GM10266 (cell line): ENCODE measurements around the gene SIL1.
"Not testable (repeated sequence)": the region's sequence is repeated elsewhere in the genome, so short reads cannot be mapped to it uniquely, and the experiment has no call there.

Source experiments
- DNase-seq: peaks from one replicate; pipeline ENCODE4 v3.0.0; 2012; ENCODE audit errors: extremely low spot score
- TF ChIP-seq, protein P1 (sequence below): IDR thresholded peaks from 2 replicates; pipeline ENCODE4 v1.5.1; 2012; ENCODE audit warnings: mild to moderate bottlenecking, low read depth; ENCODE audit not compliant: control insufficient read depth, insufficient read depth; ENCODE audit errors: missing control alignments

SIL1 gene

DNA sequence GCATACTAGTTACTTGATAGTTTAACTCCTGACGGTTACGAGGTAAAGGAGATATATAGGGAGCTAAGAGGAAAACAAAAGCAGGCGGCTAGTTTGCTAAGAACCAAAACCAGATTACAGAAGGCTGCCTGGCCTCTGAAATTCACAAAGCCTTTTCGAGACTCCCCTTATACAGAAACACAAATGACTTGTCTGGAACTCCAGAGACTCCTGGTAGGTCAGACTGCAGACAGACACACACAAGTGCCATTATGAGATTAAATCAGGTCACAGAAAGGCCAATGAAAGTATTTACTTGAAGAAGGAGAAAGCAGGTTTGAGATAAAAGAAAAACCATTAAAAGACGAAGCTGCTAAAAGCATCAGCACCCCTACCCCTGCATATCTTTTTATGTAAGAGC is 180.5 kb downstream of the SIL1 start:
- DNase-seq: no peak
- TF ChIP-seq, protein P1, sequence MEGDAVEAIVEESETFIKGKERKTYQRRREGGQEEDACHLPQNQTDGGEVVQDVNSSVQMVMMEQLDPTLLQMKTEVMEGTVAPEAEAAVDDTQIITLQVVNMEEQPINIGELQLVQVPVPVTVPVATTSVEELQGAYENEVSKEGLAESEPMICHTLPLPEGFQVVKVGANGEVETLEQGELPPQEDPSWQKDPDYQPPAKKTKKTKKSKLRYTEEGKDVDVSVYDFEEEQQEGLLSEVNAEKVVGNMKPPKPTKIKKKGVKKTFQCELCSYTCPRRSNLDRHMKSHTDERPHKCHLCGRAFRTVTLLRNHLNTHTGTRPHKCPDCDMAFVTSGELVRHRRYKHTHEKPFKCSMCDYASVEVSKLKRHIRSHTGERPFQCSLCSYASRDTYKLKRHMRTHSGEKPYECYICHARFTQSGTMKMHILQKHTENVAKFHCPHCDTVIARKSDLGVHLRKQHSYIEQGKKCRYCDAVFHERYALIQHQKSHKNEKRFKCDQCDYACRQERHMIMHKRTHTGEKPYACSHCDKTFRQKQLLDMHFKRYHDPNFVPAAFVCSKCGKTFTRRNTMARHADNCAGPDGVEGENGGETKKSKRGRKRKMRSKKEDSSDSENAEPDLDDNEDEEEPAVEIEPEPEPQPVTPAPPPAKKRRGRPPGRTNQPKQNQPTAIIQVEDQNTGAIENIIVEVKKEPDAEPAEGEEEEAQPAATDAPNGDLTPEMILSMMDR: no peak

DNA sequence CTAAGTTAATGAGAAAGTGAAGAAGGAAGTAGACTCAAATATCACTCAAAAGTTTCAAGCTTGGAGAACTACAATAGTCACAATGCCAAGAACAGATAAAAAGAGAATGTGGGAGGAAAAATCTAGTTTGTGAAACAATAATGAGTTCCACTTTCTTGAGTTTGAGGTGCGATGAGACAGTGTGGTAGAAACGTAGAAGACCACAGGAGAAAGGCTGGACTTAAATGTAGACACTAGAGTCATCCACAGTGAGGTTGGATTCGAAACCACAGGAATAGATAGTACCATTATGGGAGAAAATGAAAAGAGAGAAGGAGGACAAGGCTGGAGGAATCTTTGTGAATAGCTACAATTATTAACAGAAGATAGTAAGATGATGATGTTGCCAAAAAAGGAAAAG is 182.0 kb downstream of the SIL1 start:
- DNase-seq: no peak
- TF ChIP-seq, protein P1: no peak

DNA sequence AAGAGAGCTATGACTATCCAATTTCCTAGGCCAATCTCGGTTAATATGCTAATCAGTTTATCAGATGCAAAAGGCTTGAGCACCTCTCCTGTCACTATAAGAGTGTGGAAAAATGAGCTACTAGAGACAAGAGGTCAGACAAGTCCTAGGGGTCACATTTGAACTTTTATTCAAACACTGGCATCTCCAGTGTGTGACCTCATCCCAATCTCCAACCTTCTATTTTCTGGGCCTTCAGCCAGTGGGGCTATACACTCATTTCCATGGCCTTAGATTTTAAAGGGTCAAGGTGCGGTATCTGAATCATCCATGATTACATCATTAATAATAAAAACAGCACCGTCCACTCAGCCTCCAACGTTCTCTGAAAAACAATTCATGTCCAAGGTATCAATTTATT is 183.4 kb downstream of the SIL1 start:
- no peak for DNase-seq
- TF ChIP-seq, protein P1: no peak

DNA sequence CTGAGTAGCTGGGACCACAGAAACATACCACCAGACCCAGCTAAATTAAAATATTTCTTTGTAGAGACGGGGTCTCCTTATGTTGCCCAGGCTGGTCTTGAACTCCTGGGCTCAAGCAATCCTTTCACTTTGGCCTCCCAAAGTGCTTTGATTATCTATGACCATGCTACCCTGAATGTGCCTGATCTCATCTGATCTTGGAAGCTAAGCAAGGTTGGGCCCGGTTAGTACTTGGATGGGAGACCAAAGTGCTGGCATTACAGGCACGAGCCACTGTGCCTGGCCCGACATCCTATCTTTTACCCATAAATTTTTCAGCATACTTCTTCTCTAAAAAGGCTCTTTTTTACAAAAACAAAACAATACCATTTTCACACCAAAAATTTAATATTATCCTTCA is 186.0 kb downstream of the SIL1 start:
- TF ChIP-seq, protein P1: no peak
- no peak for DNase-seq

DNA sequence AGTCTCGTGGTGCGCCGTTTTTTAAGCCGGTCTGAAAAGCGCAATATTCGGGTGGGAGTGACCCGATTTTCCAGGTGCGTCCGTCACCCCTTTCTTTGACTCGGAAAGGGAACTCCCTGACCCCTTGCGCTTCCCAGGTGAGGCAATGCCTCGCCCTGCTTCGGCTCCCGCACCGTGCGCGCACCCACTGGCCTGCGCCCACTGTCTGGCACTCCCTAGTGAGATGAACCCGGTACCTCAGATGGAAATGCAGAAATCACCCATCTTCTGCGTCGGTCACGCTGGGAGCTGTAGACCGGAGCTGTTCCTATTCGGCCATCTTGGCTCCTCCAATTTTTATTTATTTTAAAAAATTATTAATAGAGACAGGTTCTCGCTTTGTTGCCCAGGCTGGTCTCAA is 187.0 kb downstream of the SIL1 start:
- DNase-seq: not testable (repeated sequence)

GRCh38 chr5:139004374-139005307 is 193.5 kb downstream of the SIL1 start:
- TF ChIP-seq, protein P1: no peak
- no peak for DNase-seq

DNA sequence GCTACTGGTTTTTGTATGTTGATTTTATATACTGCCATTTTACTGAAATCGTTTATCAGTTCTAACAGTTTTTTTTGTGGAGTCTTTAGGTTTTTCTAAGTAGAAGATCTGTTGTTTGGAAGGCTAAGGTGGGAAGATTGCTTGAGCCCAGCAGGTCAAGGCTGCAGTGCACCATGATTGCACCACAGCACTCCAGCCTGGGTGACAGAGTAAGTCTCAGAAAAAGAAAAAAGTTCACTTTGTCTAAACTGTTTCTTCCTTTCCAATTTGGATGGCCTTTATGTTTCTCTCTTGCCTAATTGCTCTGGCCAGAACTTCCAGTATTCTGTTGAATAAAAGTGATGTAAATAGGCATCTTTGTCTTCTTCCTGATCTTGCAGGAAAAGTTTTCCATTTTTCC is 198.5 kb downstream of the SIL1 start:
- no peak for DNase-seq
- TF ChIP-seq, protein P1: no peak

DNA sequence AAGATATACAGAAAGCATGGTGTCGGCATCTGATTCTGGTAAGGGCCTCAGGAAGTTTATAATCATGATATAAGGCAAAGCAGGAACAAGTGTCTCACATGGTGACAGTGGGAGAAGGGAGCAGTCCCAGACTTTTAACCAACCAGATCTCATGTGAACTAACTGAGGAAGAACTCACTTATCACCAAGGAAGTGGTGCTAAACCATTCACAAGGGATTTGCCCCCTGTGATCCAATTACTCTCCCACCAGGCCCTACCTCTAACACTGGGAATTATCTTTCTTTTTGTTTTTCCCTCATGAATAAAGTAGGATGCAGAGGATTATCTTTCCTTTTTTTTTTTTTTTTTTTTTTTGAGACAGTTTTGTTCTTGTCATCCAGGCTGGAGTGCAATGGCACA is 199.6 kb downstream of the SIL1 start:
- no peak for DNase-seq
- TF ChIP-seq, protein P1: no peak
